ENCODE data around the gene MEGF11. TPM values are rescaled to one million over a fixed set of nuclear protein-coding genes. Genes with fewer than 3 reads are reported as not detected.

Gene MEGF11
- total RNA-seq, 3 donors from 2014 or later, result not detected

DNA sequence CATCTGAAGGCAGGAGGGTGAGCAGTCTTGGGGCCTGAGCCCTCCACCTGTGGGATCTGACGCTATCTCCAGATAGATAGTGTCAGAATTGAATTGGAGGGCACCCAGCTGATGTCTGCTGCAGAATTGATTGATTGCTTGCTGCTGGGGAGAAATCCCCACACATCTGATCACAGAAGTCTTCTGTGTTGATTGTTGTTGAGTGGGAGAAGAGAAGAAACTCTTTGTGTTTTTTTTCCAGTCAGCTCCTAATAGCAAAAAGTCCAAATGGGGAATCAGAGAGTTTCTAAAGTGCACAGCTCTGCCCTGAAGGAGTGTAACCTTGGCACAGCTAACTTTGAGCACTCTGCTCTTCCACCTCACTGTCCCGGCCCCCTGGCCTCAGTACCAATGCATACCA, 318.2 kb downstream of the MEGF11 start:
- no peak for TF ChIP-seq POLR2A (IDR thresholded peaks at IDR 0.05)
- no peak for TF ChIP-seq POLR2AphosphoS5 (IDR thresholded peaks at IDR 0.05)
- H3K27ac ChIP-seq, result no peak overlapping the region

DNA sequence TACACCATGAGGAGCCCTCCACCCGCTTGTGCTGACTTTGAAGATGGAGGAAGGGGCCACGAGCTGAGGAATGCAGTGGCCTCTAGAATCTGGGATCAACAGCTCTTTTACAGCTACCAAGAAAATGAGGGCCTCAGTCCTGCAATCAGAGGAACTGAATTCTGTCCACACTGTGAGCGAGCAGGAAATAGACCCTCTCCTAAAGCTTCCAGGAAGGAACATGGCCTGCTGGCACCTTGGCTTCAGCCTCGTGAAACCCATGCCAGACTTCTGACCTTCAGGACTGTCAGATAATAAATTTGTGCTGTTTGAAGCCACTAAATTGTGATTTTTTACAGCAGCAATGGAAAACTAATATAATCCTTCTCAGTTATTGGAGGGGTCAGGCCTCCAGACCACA, 322.3 kb downstream of the MEGF11 start:
- Histone ChIP-seq H3K27ac (no peak overlapping the region), H3K36me3 (no peaks in the 10 kb centered on the region), H3K4me3 (no peak overlapping the region), H3K27me3 (no peaks in the 10 kb centered on the region), H3K9me3 (no peaks in the 10 kb centered on the region), H3K4me1 (no peaks in the 10 kb centered on the region)
- DNase-seq (ENCODE audit: low spot score in 2 of 2), result no peak
- no peak for TF ChIP-seq POLR2AphosphoS5 (IDR thresholded peaks at IDR 0.05)
- no peak for TF ChIP-seq POLR2A (IDR thresholded peaks at IDR 0.05)
- TF ChIP-seq, protein P1, sequence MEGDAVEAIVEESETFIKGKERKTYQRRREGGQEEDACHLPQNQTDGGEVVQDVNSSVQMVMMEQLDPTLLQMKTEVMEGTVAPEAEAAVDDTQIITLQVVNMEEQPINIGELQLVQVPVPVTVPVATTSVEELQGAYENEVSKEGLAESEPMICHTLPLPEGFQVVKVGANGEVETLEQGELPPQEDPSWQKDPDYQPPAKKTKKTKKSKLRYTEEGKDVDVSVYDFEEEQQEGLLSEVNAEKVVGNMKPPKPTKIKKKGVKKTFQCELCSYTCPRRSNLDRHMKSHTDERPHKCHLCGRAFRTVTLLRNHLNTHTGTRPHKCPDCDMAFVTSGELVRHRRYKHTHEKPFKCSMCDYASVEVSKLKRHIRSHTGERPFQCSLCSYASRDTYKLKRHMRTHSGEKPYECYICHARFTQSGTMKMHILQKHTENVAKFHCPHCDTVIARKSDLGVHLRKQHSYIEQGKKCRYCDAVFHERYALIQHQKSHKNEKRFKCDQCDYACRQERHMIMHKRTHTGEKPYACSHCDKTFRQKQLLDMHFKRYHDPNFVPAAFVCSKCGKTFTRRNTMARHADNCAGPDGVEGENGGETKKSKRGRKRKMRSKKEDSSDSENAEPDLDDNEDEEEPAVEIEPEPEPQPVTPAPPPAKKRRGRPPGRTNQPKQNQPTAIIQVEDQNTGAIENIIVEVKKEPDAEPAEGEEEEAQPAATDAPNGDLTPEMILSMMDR (IDR thresholded peaks at IDR 0.05), result no peak
- intact Hi-C loops (cut with DNase I; ENCODE audit: low total_unique reads), result no loop called here

More for the DNA sequence above, 318.2 kb downstream of the MEGF11 start:
- Histone ChIP-seq H3K27me3 (no peaks in the 10 kb centered on the region), H3K4me1 (no peaks in the 10 kb centered on the region), H3K9me3 (no peaks in the 10 kb centered on the region), H3K36me3 (no peaks in the 10 kb centered on the region), H3K4me3 (no peak overlapping the region)
- intact Hi-C loops (cut with DNase I; ENCODE audit: low total_unique reads), result no loop called here
- DNase-seq (ENCODE audit: low spot score in 2 of 2), result no peak

DNA sequence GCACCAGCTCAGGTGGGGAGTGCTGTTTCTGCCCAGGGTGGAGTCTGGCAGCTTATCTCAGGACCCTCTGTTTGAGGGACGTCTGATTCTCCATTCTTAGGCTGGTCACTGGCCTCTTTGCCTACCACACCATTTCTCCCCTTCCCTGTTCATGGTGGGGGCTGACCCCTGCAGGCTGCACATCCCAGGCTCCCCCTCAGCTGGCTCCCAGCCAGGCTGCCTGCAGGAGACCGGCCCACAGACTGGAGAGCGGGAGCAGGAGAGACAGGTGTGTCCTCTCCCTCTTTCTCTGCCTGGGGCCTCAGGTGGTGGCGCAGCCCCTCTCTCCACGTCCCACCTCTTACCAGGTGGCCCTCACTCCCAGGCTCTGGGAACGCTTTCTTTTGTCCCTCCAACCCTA, 323.4 kb downstream of the MEGF11 start:
- H3K4me1 ChIP-seq, result no peaks in the 10 kb centered on the region
- no peaks in the 10 kb centered on the region for H3K27me3 ChIP-seq
- TF ChIP-seq POLR2AphosphoS5 (IDR thresholded peaks at IDR 0.05), result no peak
- no peak for TF ChIP-seq POLR2A (IDR thresholded peaks at IDR 0.05)
- TF ChIP-seq, protein P1 (IDR thresholded peaks at IDR 0.05), result no peak
- no peak for DNase-seq (ENCODE audit: low spot score in 2 of 2)
- H3K9me3 ChIP-seq, result no peaks in the 10 kb centered on the region
- H3K36me3 ChIP-seq, result no peaks in the 10 kb centered on the region
- H3K4me3 ChIP-seq, result no peak overlapping the region
- no peak overlapping the region for H3K27ac ChIP-seq
- intact Hi-C loops (cut with DNase I; ENCODE audit: low total_unique reads), result no loop called here

DNA sequence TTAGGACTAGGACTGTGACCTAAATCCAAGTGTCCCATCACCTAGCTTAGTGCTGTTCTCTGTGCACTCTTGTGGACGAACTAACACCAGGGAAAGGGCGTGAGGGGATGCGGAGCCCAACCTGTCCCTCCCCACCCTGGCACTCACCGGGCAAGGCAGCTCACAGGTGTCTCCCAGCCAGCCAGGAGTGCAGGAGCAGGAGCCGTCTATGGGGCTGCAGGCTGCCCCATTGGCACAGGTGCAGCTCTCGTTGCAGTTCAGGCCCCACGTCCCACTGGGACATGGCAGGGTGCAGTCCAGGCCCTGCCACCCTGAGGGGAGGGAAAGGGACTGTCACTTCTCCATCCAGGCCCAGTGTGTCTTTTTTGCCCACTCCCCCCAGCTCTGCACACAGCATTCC, 324.0 kb downstream of the MEGF11 start:
- Histone ChIP-seq H3K27me3 (no peaks in the 10 kb centered on the region), H3K9me3 (no peaks in the 10 kb centered on the region), H3K4me1 (no peaks in the 10 kb centered on the region), H3K27ac (no peak overlapping the region), H3K4me3 (no peak overlapping the region), H3K36me3 (no peaks in the 10 kb centered on the region)
- intact Hi-C loops (cut with DNase I; ENCODE audit: low total_unique reads), result no loop called here
- DNase-seq (ENCODE audit: low spot score in 2 of 2), result no peak
- TF ChIP-seq, protein P1 (IDR thresholded peaks at IDR 0.05), result no peak
- no peak for TF ChIP-seq POLR2AphosphoS5 (IDR thresholded peaks at IDR 0.05)
- no peak for TF ChIP-seq POLR2A (IDR thresholded peaks at IDR 0.05)

DNA sequence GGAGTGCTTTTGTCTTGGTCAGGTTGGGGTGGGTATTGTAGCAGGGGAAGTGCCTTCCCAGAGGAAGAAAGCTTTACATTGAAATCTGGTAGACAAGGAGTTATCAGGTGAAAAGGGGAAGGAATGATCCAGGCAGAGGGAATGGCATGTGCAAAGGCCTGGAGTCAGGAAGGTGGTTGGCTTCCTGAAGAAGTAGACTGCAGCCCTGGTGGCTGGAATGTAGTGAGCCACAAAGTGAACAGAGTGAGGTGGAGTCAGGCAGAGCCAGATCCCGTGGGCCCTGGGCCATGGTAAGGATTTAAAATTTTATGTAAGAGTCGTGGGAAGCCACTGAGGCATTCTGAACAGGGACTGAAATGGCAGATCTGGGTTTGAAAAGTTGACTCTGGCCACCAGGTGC, 326.0 kb downstream of the MEGF11 start:
- Histone ChIP-seq H3K27ac (no peak overlapping the region), H3K9me3 (no peaks in the 10 kb centered on the region), H3K36me3 (no peaks in the 10 kb centered on the region), H3K4me3 (no peak overlapping the region), H3K27me3 (no peaks in the 10 kb centered on the region), H3K4me1 (no peaks in the 10 kb centered on the region)
- intact Hi-C loops (cut with DNase I; ENCODE audit: low total_unique reads), result no loop called here
- no peak for DNase-seq (ENCODE audit: low spot score in 2 of 2)
- no peak for TF ChIP-seq POLR2AphosphoS5 (IDR thresholded peaks at IDR 0.05)
- TF ChIP-seq, protein P1 (IDR thresholded peaks at IDR 0.05), result no peak
- no peak for TF ChIP-seq POLR2A (IDR thresholded peaks at IDR 0.05)

DNA sequence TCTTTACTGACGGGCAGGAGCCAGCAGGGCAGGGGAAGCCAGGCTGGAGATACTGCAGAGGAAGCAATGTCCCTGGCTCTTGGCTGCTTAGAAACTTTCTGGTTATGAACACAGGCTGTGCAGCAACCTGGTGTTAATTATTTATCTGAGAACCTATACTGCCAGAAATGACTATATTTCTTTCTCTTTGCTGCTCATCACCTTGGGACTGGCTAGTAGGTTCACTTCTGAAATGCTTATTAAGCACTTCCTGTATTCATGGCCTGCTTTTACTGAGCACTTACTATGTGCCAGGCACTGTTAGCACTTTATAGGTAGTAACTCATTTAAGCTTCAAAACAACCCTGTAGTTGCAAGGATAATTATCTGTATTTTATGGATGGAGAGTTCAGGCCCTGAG, 326.7 kb downstream of the MEGF11 start:
- intact Hi-C loops (cut with DNase I; ENCODE audit: low total_unique reads), result no loop called here
- Histone ChIP-seq H3K9me3 (no peaks in the 10 kb centered on the region), H3K27ac (no peak overlapping the region), H3K27me3 (no peaks in the 10 kb centered on the region), H3K4me3 (no peak overlapping the region), H3K36me3 (no peaks in the 10 kb centered on the region), H3K4me1 (no peaks in the 10 kb centered on the region)
- no peak for DNase-seq (ENCODE audit: low spot score in 2 of 2)
- no peak for TF ChIP-seq POLR2AphosphoS5 (IDR thresholded peaks at IDR 0.05)
- TF ChIP-seq, protein P1 (IDR thresholded peaks at IDR 0.05), result no peak
- TF ChIP-seq POLR2A (IDR thresholded peaks at IDR 0.05), result no peak

Measured in breast epithelium (tissue), 4 donors.